ENCODE results near the gene PRKD2.

The PRKD2 gene

DNA sequence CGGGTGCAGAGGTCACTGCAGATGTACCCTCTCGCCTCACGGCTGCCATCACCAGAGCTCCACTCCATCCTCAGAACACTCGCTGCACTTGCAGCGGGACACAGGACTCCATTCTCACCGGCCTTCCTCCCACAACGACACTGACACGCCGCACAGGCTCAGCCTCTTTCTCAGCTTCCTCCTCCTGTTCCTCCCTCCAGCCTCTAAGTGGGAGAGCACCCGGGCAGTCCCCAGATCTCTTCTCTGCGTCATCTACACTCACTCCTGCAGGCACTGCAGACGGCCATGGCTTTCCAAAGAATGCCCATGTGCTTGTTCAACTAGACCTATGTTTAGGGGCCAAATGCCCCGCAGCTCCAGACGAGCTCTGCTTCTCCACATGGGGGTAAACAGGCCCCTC lies 14.7 kb upstream of the PRKD2 start:
- H3K27ac Mint-ChIP-seq: peak overlapping the region; percentile 18 to 37 (median 27)
- no peak overlapping the region for H3K4me3 Mint-ChIP-seq
- H3K9me3 Mint-ChIP-seq: no peaks in the 10 kb centered on the region
- TF ChIP-seq, protein P1, sequence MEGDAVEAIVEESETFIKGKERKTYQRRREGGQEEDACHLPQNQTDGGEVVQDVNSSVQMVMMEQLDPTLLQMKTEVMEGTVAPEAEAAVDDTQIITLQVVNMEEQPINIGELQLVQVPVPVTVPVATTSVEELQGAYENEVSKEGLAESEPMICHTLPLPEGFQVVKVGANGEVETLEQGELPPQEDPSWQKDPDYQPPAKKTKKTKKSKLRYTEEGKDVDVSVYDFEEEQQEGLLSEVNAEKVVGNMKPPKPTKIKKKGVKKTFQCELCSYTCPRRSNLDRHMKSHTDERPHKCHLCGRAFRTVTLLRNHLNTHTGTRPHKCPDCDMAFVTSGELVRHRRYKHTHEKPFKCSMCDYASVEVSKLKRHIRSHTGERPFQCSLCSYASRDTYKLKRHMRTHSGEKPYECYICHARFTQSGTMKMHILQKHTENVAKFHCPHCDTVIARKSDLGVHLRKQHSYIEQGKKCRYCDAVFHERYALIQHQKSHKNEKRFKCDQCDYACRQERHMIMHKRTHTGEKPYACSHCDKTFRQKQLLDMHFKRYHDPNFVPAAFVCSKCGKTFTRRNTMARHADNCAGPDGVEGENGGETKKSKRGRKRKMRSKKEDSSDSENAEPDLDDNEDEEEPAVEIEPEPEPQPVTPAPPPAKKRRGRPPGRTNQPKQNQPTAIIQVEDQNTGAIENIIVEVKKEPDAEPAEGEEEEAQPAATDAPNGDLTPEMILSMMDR (IDR thresholded peaks at IDR 0.05; ENCODE audit: unreplicated experiment in 3 of 3): no peak
- H3K4me1 Mint-ChIP-seq: peaks cover 25% of the 10 kb centered on the region
- H3K36me3 Mint-ChIP-seq (ENCODE audit: low read depth): peaks cover 46% of the 10 kb centered on the region
- no peaks in the 10 kb centered on the region for H3K27me3 Mint-ChIP-seq (ENCODE audit: low read depth)

DNA sequence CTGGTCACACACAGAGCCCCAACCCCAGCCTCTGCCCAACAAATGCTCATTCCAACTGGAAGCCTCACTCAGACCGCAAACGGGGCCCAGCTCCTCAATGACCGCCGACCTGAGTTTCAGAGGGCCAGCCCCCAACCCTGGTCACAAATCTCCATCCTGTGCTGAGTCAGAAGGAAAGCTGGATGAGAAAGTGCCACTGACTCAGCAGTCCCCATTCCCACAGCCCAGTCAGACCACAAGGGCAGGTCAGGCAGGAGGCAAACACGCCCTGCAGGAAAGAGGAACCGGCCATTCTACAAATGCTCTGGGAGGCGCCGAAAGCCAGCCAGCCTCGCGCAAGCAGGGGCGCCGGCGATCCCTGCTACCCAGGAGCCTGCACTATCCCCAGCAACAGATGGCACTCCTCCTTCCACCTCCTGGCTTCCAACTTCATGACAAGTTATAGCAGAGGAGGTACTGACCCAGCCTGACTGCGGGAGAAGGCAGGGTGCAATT lies 14.1 kb upstream of the PRKD2 start:
- Mint-ChIP-seq H3K4me1 (peaks cover 28% of the 10 kb centered on the region), H3K36me3 (ENCODE audit: low read depth) (peaks cover 47% of the 10 kb centered on the region), H3K27me3 (ENCODE audit: low read depth) (no peaks in the 10 kb centered on the region), H3K4me3 (no peak overlapping the region), H3K27ac (peak overlapping the region in 2 of 3 experiments; percentile 15 to 37), H3K9me3 (no peaks in the 10 kb centered on the region)
- TF ChIP-seq, protein P1 (IDR thresholded peaks at IDR 0.05; ENCODE audit: unreplicated experiment in 3 of 3): no peak

DNA sequence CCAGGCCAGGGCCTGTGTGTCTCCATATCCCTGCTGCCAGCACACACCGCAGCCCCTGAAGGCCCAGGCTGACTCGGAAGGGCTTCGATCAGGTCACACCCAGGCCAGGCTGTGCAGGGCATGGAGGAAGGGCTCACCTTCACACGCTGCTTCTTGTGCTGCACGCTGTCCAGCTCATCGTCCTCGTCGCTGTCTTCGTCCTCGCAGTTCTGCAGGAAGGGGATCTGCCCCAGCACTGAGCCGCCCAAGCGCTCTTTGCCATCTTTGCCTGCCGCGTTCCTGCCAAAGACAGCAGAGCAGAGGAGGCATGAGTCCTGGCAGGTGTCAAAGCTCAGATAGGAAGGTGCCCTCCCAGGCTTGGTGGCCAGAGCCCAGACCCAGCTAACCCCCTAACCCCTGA lies 13.7 kb upstream of the PRKD2 start:
- H3K27me3 Mint-ChIP-seq (ENCODE audit: low read depth): no peaks in the 10 kb centered on the region
- no peak overlapping the region for H3K4me3 Mint-ChIP-seq
- peak overlapping the region in 2 of 3 experiments; percentile 15 to 37 for H3K27ac Mint-ChIP-seq
- no peaks in the 10 kb centered on the region for H3K9me3 Mint-ChIP-seq
- peaks cover 33% of the 10 kb centered on the region for H3K4me1 Mint-ChIP-seq
- TF ChIP-seq, protein P1 (IDR thresholded peaks at IDR 0.05; ENCODE audit: unreplicated experiment in 3 of 3): no peak
- H3K36me3 Mint-ChIP-seq (ENCODE audit: low read depth): peaks cover 52% of the 10 kb centered on the region

DNA sequence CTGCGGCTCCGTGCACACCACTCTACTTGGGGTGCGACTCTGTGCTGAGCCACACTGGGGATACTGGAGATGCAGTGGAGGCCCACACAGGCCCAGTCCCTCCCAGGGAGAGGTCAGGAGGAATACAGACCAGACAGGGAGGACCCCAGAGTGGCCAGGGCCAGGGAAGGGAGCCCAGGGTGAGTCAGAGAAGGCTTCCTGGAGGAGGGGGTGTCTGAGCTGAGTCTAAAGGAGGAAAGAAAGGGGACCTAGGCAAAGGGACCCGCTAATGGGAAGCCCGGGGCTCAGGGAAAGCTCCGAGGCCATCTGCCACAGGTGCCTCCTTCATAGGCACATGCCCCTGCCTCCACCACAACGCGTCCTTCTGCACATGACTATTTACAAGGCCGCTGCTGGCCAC lies 13.3 kb upstream of the PRKD2 start:
- Mint-ChIP-seq H3K36me3 (ENCODE audit: low read depth) (peaks cover 54% of the 10 kb centered on the region), H3K27ac (no peak overlapping the region), H3K4me3 (no peak overlapping the region), H3K4me1 (peaks cover 33% of the 10 kb centered on the region), H3K9me3 (no peaks in the 10 kb centered on the region), H3K27me3 (ENCODE audit: low read depth) (no peaks in the 10 kb centered on the region)
- TF ChIP-seq, protein P1 (IDR thresholded peaks at IDR 0.05; ENCODE audit: unreplicated experiment in 3 of 3): no peak

DNA sequence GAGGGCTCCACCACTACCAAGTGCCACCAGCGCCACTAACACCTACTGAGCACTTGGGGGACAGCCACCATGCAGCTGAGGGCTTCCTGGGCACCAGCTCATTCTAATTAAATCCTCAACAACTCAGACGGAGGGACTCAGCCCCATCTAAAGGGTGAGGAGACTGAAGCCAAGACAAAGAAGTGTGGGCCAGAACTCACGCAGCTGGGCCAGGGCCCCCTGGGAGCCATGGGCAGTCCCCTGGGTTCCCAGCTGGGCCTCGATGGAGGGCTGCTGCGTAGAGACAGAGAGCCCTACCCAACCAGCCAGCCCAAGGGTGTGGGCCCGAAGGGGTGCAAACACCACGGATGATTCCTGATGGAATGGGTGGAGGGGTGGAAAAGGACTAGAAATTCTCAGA lies 12.8 kb upstream of the PRKD2 start:
- Mint-ChIP-seq H3K4me3 (no peak overlapping the region), H3K36me3 (ENCODE audit: low read depth) (peaks cover 54% of the 10 kb centered on the region), H3K4me1 (peaks cover 33% of the 10 kb centered on the region), H3K27ac (no peak overlapping the region), H3K27me3 (ENCODE audit: low read depth) (no peaks in the 10 kb centered on the region), H3K9me3 (no peaks in the 10 kb centered on the region)
- TF ChIP-seq, protein P1 (IDR thresholded peaks at IDR 0.05; ENCODE audit: unreplicated experiment in 3 of 3): no peak

DNA sequence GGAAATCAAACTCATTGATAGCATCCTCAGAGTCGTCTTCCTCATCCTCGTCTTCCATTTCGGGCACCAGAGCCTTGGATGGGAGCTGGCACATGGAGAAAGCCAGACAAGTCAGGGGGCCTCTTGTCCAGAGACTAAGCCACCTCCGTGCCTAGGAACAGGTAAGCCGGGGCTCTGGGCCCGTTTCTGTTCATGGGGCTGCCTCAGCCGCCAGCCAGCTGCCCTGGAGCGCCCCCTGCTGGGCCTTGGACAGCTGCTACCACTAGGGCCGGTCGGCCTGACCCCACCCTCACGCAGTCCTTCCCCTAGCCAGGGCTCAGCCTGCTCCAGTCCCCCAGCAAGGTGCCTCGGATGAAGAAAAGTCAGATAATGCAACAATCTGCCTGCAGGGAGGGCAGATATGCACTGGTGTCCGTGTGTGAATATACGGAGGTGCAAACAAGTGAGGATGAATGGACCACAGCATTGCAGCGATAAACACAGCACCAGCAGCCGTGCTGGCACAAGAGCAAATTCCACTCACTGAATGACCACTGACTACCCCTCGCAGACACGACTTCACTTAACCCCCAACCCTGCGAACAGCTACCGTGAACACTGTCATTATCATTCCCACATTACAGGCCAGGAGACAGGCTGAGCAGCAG lies 11.9 kb upstream of the PRKD2 start:
- peaks cover 33% of the 10 kb centered on the region for H3K4me1 Mint-ChIP-seq
- peak overlapping the region in 1 of 3 experiments; percentile 17 for H3K4me3 Mint-ChIP-seq
- H3K27ac Mint-ChIP-seq: peak overlapping the region; percentile 66 to 83 (median 77)
- peaks cover 52% of the 10 kb centered on the region for H3K36me3 Mint-ChIP-seq (ENCODE audit: low read depth)
- H3K27me3 Mint-ChIP-seq (ENCODE audit: low read depth): no peaks in the 10 kb centered on the region
- H3K9me3 Mint-ChIP-seq: no peaks in the 10 kb centered on the region
- TF ChIP-seq, protein P1 (IDR thresholded peaks at IDR 0.05; ENCODE audit: unreplicated experiment in 3 of 3): peak; percentile 87 to 89 (median 87)

Measured in nephron (organoid).